Measurements from ENCODE around the gene AP5Z1. TPM values are rescaled to one million over a fixed set of nuclear protein-coding genes. Genes with fewer than 3 reads are reported as not detected.

The AP5Z1 gene
- total RNA-seq, 2 donors from 2014 or later, result 20.2 to 23.4 TPM

- no peaks in the 10 kb centered on the region for H3K9me3 ChIP-seq
- H3K27me3 ChIP-seq, result no peaks in the 10 kb centered on the region
- no peak overlapping the region for H3K4me3 ChIP-seq
- 82 to 85% methylated on average over 12 to 17 of the region's 17 CpGs for WGBS, 2 donors
- DNase-seq (no peak), ATAC-seq (no peak)
- H3K36me3 ChIP-seq (replicated peaks in 1 of 2; ENCODE audit: insufficient read depth in 1 of 2, low read depth in 2 of 2), result no peaks in the 10 kb centered on the region
- no peak for TF ChIP-seq POLR2A (IDR thresholded peaks at IDR 0.05)
- no peak for TF ChIP-seq CTCF (IDR thresholded peaks at IDR 0.05)
- intact Hi-C loops (cut with DNase I), result no loop called here
- H3K4me1 ChIP-seq, result no peaks in the 10 kb centered on the region
- H3K27ac ChIP-seq, result no peak overlapping the region
Observed at GRCh38 chr7:4828720-4829383, 53.4 kb downstream of the AP5Z1 start.

- Histone ChIP-seq H3K9me3 (no peaks in the 10 kb centered on the region), H3K36me3 (replicated peaks in 1 of 2; ENCODE audit: insufficient read depth in 1 of 2, low read depth in 2 of 2) (no peaks in the 10 kb centered on the region), H3K27ac (no peak overlapping the region), H3K4me3 (no peak overlapping the region), H3K4me1 (no peaks in the 10 kb centered on the region), H3K27me3 (no peaks in the 10 kb centered on the region)
- TF ChIP-seq CTCF (IDR thresholded peaks at IDR 0.05), result peak; percentile 59 to 99 (median 78)
- no peak for TF ChIP-seq POLR2A (IDR thresholded peaks at IDR 0.05)
- ATAC-seq (peak; percentile 81), DNase-seq (peak; percentile 70 to 85 (median 76))
- WGBS, 2 donors, result 38 to 55% methylated on average over 9 to 14 of the region's 14 CpGs
- intact Hi-C loops (cut with DNase I), result no loop called here
Observed at GRCh38 chr7:4830176-4830575, 54.8 kb downstream of the AP5Z1 start.

GRCh38 chr7:4831723-4832495 lies 56.5 kb downstream of the AP5Z1 start:
- H3K27ac ChIP-seq, result no peak overlapping the region
- intact Hi-C loops (cut with DNase I), result no loop called here

GRCh38 chr7:4832711-4833110 lies 57.3 kb downstream of the AP5Z1 start:
- Histone ChIP-seq H3K9me3 (no peaks in the 10 kb centered on the region), H3K27ac (no peak overlapping the region), H3K4me3 (no peak overlapping the region), H3K4me1 (no peaks in the 10 kb centered on the region), H3K27me3 (no peaks in the 10 kb centered on the region), H3K36me3 (replicated peaks in 1 of 2; ENCODE audit: insufficient read depth in 1 of 2, low read depth in 2 of 2) (no peaks in the 10 kb centered on the region)
- DNase-seq (no peak), ATAC-seq (no peak)
- 93 to 96% methylated on average over 16 of the region's 16 CpGs for WGBS, 2 donors
- TF ChIP-seq POLR2A (IDR thresholded peaks at IDR 0.05) (no peak), CTCF (IDR thresholded peaks at IDR 0.05) (no peak)
- intact Hi-C loops (cut with DNase I), result no loop called here

More at GRCh38 chr7:4831723-4832495, 56.5 kb downstream of the AP5Z1 start:
- 77 to 78% methylated on average over 17 of the region's 17 CpGs for WGBS, 2 donors
- no peaks in the 10 kb centered on the region for H3K9me3 ChIP-seq
- ATAC-seq (no peak), DNase-seq (no peak)
- no peaks in the 10 kb centered on the region for H3K4me1 ChIP-seq
- no peak for TF ChIP-seq CTCF (IDR thresholded peaks at IDR 0.05)
- no peak for TF ChIP-seq POLR2A (IDR thresholded peaks at IDR 0.05)
- H3K4me3 ChIP-seq, result no peak overlapping the region
- no peaks in the 10 kb centered on the region for H3K27me3 ChIP-seq
- H3K36me3 ChIP-seq (replicated peaks in 1 of 2; ENCODE audit: insufficient read depth in 1 of 2, low read depth in 2 of 2), result no peaks in the 10 kb centered on the region

All from body of pancreas (tissue), 4 donors.